OCI-LY7 (cell line): Measurements from ENCODE around the gene SLF1. TPM values are rescaled to one million over a fixed set of nuclear protein-coding genes. Genes with fewer than 3 reads are reported as not detected.

Source experiments
- BruUV-seq: library from RNA; stranded (reverse); fragments of 400-500 nt; replicated peaks from 2 replicates; lab custom pipeline; 2021; lab: Mats Ljungman, UMichigan
- CTCF ChIA-PET: fragments of 300-600 bp; sonication (Branson Sonifier 250); formaldehyde crosslinking; loops from one replicate; lab custom pipeline; 2022; ENCODE audit warnings: antibody characterized with exemption; ENCODE audit not compliant: unreplicated experiment; lab: Charles Lee
- POLR2A ChIA-PET: fragments of 300-600 bp; sonication (Branson Sonifier 250); formaldehyde crosslinking; loops from one replicate; lab custom pipeline; 2022; ENCODE audit warnings: antibody characterized with exemption; lab: Charles Lee
- DNase-seq: peaks from one replicate; pipeline ENCODE4 v3.0.0-alpha.2; 2015; ENCODE audit warnings: low spot score
- H2AFZ ChIP-seq: fragments of 200-600 bp; sonication (generic), shearing (Covaris generic); 2 replicates; pipeline ENCODE4 v1.6.1; 2014; ENCODE audit warnings: mild to moderate bottlenecking, antibody characterized with exemption, low read length, moderate library complexity
- H3K27ac ChIP-seq: fragments of 200-600 bp; sonication (generic); 2 replicates; pipeline ENCODE4 v1.5.1; 2014; ENCODE audit warnings: mixed run types, low read depth, mild to moderate bottlenecking, moderate library complexity, low read length, inconsistent platforms; ENCODE audit not compliant: poor library complexity, severe bottlenecking
- H3K36me3 ChIP-seq: fragments of 200-600 bp; sonication (generic); 2 replicates; pipeline ENCODE4 v1.6.1; 2014; ENCODE audit warnings: mild to moderate bottlenecking, antibody characterized with exemption, low read length, moderate library complexity, mixed read lengths; ENCODE audit not compliant: insufficient read depth
- H3K4me1 ChIP-seq: fragments of 200-600 bp; sonication (generic); 2 replicates; pipeline ENCODE4 v1.5.1; 2014; ENCODE audit warnings: mild to moderate bottlenecking, low read length; ENCODE audit not compliant: insufficient read depth, poor library complexity, severe bottlenecking
- H3K4me2 ChIP-seq: fragments of 200-600 bp; sonication (generic); 2 replicates; pipeline ENCODE4 v1.6.1; 2014; ENCODE audit warnings: mild to moderate bottlenecking, low read length
- H3K4me3 ChIP-seq: fragments of 200-600 bp; sonication (generic); 2 replicates; pipeline ENCODE4 v1.5.1; 2014; ENCODE audit warnings: mild to moderate bottlenecking, low read depth, low read length; ENCODE audit not compliant: poor library complexity, severe bottlenecking
- H3K79me2 ChIP-seq: fragments of 200-600 bp; sonication (generic); 2 replicates; pipeline ENCODE4 v1.6.1; 2016; ENCODE audit warnings: low read depth, mild to moderate bottlenecking, low read length, moderate library complexity, mixed read lengths; ENCODE audit not compliant: insufficient read depth
- H3K9me2 ChIP-seq: fragments of 200-600 bp; sonication (generic); 2 replicates; pipeline ENCODE4 v1.6.1; 2016; ENCODE audit warnings: mild to moderate bottlenecking, low read length, mixed read lengths; ENCODE audit not compliant: insufficient read depth
- H3K9me3 ChIP-seq: fragments of 200-600 bp; sonication (generic); 2 replicates; pipeline ENCODE4 v1.6.1; 2014; ENCODE audit warnings: mild to moderate bottlenecking, mixed run types, low read length, mixed read lengths
- H4K20me1 ChIP-seq: fragments of 200-600 bp; sonication (generic); 2 replicates; pipeline ENCODE4 v1.6.1; 2014; ENCODE audit warnings: mild to moderate bottlenecking, antibody characterized with exemption, low read length, moderate library complexity, mixed read lengths; ENCODE audit not compliant: insufficient read depth
- CTCF ChIP-seq: fragments of 200-600 bp; sonication (generic); conservative IDR thresholded peaks from 2 replicates; pipeline ENCODE4 v1.5.1; 2014; ENCODE audit warnings: mild to moderate bottlenecking, antibody characterized with exemption, low read length, moderate library complexity, mixed read lengths
- EZH2phosphoT487 ChIP-seq: fragments of 200-600 bp; sonication (generic); IDR thresholded peaks from 2 replicates; pipeline ENCODE4 v1.6.1; 2018; ENCODE audit warnings: low read depth, borderline replicate concordance, mild to moderate bottlenecking, mixed run types, antibody characterized with exemption, low read length, moderate library complexity, mixed read lengths
- intact Hi-C: fragments of 100-400 bp; cut with micrococcal nuclease; formaldehyde crosslinking; loops from one replicate; pipeline ENCODE4 v1.10.0; 2022; ENCODE audit not compliant: unreplicated experiment
- total RNA-seq, 2 experiments: library from RNA; depleted of rRNA in 1 of 2; stranded (reverse); fragments of >200 nt in 1 of 2; shearing (Covaris generic) in 1 of 2; gene quantifications; 2 replicates each; pipeline ENCODE4 v1.2.3, GENCODE V29; 2014 to 2022

The SLF1 gene
- total RNA-seq, 2 experiments from 2014 or later, result 16.0 to 20.9 TPM

GRCh38 chr5:94692581-94692980 is 74.1 kb downstream of the SLF1 start:
- intact Hi-C loops, result no loop called here
- CTCF ChIA-PET, result no interaction called here
- TF ChIP-seq CTCF (no peak), EZH2phosphoT487 (no peak)
- Histone ChIP-seq H3K36me3 (peaks cover 45% of the 10 kb centered on the region; the same call in 1 of the 2 replicates), H3K4me1 (no peaks in the 10 kb centered on the region), H3K4me2 (no peak overlapping the region), H3K9me2 (no peaks in the 10 kb centered on the region), H3K27ac (no peak overlapping the region), H3K9me3 (no peaks in the 10 kb centered on the region), H2AFZ (no peak overlapping the region), H3K79me2 (no peaks in the 10 kb centered on the region), H4K20me1 (no peaks in the 10 kb centered on the region), H3K4me3 (no peak overlapping the region)
- no peak for DNase-seq
- POLR2A ChIA-PET, result no interaction called here
- no TSS peak for BruUV-seq

DNA sequence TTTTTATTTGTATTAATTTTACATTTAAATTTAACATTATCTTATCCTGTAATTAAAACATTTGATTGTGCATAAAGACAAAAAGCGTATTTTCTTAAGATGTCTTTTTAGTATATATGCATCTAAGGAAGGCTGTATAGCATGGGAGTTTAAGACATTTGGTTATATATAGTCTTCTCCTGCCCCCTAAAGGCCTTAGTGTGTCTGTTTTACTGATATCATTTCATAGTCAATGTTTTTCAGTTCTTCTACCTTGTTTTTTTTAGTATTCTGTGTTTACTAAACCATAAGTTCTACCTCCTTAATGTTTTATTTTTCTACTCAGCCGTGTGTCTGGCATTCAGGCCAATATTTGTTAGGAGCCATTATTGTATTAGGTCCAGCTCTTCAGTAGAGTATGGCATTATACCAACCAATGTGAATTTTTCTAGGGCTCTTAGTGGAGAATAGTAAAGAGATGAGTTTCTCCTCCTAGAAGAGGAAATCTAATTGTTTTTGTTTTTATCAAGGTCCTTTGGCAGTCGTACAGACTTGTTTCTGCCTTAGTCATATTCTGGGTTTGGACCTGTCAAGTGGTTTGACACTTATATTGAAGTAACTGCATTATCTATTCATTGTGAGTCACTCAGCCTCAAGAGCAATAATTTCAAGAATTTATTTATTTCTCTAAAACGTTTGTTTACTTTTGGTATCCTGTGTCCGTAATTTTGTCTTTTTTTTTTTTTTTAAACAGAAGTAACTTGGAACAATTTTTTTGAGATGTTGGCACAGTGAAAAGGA is 74.8 kb downstream of the SLF1 start:
- no peaks in the 10 kb centered on the region for H4K20me1 ChIP-seq
- no peak overlapping the region for H2AFZ ChIP-seq
- TF ChIP-seq EZH2phosphoT487 (no peak), CTCF (peak; percentile 71)
- no peaks in the 10 kb centered on the region for H3K9me3 ChIP-seq
- no peaks in the 10 kb centered on the region for H3K4me1 ChIP-seq
- intact Hi-C loops, result no loop called here
- ChIA-PET CTCF (no interaction called here), POLR2A (no interaction called here)
- no peak overlapping the region for H3K27ac ChIP-seq
- peaks cover 41% of the 10 kb centered on the region; the same call in 1 of the 2 replicates for H3K36me3 ChIP-seq
- H3K4me3 ChIP-seq, result no peak overlapping the region
- no peaks in the 10 kb centered on the region for H3K9me2 ChIP-seq
- H3K4me2 ChIP-seq, result no peak overlapping the region
- BruUV-seq, result no TSS peak
- no peaks in the 10 kb centered on the region for H3K79me2 ChIP-seq
- DNase-seq, result peak; percentile 35

- H3K4me2 ChIP-seq, result no peak overlapping the region
- ChIA-PET CTCF (no interaction called here), POLR2A (no interaction called here)
- H3K4me1 ChIP-seq, result no peaks in the 10 kb centered on the region
- BruUV-seq, result no TSS peak
- H4K20me1 ChIP-seq, result no peaks in the 10 kb centered on the region
- H3K9me2 ChIP-seq, result no peaks in the 10 kb centered on the region
- DNase-seq, result no peak
- no peak overlapping the region for H3K27ac ChIP-seq
- H3K36me3 ChIP-seq, result peaks cover 35% of the 10 kb centered on the region; the same call in 1 of the 2 replicates
- H3K4me3 ChIP-seq, result no peak overlapping the region
- TF ChIP-seq CTCF (no peak), EZH2phosphoT487 (no peak)
- intact Hi-C loops, result no loop called here
- no peak overlapping the region for H2AFZ ChIP-seq
- H3K9me3 ChIP-seq, result no peaks in the 10 kb centered on the region
- no peaks in the 10 kb centered on the region for H3K79me2 ChIP-seq
Measured at GRCh38 chr5:94693845-94694370, 75.4 kb downstream of the SLF1 start.
